MV-4-11 (cell line): ENCODE measurements around the gene MATCAP1.

ENCODE experiments used
- DNase-seq: peaks from one replicate; lab custom pipeline; 2025; lab: John Stamatoyannopoulos, UW

The MATCAP1 gene

DNA sequence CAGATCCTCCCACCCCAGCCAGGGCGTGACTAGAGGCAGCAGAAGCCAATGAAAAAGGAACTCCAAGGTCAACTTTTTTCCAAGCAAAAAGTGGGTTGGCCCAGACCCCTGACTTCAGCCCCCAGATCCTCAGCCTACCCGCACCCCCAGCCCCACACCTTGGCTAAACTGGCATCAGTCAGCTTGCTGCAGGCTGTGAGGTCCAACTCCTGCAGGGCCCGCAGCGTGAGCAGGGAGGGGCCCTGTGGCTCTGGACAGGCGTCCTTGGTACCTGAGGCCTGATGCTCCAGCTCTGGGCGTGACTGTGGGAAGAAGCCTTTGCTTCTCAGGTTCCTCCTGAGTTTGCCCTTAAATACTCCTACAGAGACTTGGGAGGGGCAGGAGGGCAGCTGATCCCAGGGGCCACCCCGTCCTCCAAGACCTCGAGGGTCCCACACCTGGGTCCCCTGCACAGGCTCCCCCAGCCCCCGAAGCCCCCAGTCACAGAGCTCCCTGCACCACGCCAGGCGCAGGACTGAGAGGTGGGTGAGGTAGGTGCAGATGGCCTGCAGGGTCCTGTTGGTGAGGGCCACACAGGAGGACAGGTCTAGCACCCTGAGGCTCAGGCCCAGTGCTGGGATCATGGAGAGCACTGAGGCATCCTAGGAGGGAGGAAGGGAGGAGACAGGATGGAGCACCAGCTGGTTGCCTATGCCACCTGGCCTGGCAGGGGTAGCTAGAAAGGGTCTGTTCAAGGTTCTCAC, 24.6 kb upstream of the MATCAP1 start:
- no peak for DNase-seq

GRCh38 chr16:67207249-67208091, 23.7 kb upstream of the MATCAP1 start:
- no peak for DNase-seq

DNA sequence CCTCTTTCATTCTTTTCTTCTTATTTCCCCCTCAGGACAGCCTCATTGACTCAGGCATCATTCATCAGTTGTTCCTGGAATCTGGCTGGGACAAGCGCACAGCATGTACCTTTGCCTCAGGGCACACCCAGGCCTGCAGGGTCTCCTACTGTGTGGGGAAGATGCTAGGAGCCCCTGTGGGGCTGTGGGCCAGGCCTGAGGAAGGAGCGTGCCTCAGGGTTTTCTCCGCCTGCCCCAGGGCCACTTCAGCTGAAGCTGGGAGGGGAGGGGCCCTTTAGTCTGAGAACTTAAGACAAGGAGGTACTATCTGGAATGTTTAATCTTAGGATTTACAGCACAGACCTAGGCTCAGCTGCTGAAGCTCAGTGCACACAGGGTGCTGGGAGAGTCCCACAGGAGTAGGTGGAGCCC, 23.1 kb upstream of the MATCAP1 start:
- no peak for DNase-seq

GRCh38 chr16:67206129-67206837, 22.5 kb upstream of the MATCAP1 start:
- DNase-seq = no peak

GRCh38 chr16:67204076-67204475, 20.3 kb upstream of the MATCAP1 start:
- DNase-seq = no peak

- no peak for DNase-seq
These were observed 19.3 kb upstream of the MATCAP1 start for GRCh38 chr16:67202956-67203493.

DNA sequence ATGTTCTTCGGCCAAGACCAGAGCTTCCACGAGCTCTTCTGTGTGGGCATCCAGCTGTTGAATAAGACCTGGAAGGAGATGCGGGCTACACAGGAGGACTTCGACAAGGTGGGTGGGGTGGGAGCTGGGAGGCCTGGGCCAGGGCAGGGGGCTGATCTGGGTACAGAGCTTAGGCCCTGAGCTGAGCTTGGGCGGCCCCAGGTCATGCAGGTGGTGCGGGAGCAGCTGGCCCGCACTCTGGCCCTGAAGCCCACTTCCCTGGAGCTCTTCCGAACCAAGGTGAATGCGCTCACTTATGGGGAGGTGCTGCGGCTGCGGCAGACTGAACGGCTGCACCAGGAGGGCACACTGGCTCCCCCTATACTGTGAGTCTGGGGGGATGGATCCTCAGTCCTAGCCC, 18.7 kb upstream of the MATCAP1 start:
- no peak for DNase-seq

GRCh38 chr16:67201411-67202345, 17.9 kb upstream of the MATCAP1 start:
- DNase-seq = no peak

DNA sequence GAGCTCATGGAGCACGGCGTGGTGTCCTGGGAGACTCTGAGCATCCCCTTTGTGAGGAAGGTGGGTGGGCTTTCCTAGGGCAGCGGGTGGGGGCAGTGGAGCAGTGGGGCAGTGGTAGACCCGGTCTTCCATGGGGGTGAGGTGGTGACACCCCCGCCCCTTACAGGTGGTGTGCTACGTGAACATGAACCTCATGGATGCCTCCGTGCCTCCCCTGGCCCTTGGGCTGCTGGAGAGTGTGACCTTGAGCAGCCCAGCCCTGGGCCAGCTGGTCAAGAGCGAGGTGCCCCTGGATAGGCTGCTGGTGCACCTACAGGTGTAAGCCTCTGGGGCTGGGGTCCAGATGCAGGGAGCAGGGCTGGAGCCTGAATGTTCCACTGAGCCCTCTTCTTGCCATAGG, 16.7 kb upstream of the MATCAP1 start:
- DNase-seq = no peak

- DNase-seq = no peak
These were observed 16.0 kb upstream of the MATCAP1 start for GRCh38 chr16:67199808-67200198.

- no peak for DNase-seq
These were observed 15.4 kb upstream of the MATCAP1 start, which contains the start of gene ELMO3 for GRCh38 chr16:67199011-67199807. ELMO3 (plus strand) TSS chr16:67199131; CDS start chr16:67199327, 196 bp downstream.

DNA sequence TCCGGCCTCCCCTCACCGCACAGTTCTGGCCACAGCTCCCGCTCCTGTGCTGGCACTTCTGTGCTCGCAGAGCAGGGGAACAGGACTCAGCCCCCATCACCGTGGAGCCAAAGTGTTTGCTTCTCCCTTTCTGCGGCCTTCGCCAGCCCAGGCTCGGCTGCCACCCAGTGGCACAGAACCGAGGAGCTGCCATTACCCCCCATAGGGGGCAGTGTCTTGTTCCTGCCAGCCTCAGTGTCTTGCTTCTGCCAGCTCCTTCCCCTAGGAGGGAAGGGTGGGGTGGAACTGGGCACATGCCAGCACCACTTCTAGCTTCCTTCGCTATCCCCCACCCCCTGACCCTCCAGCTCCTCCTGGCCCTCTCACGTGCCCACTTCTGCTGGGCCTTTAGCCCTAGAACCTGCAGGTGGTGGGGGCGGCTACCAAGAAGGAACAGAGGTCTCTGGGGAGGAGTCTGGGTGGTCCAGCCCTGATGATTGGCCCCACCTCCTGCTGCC, 14.5 kb upstream of the MATCAP1 start:
- peak; percentile 40 for DNase-seq

DNA sequence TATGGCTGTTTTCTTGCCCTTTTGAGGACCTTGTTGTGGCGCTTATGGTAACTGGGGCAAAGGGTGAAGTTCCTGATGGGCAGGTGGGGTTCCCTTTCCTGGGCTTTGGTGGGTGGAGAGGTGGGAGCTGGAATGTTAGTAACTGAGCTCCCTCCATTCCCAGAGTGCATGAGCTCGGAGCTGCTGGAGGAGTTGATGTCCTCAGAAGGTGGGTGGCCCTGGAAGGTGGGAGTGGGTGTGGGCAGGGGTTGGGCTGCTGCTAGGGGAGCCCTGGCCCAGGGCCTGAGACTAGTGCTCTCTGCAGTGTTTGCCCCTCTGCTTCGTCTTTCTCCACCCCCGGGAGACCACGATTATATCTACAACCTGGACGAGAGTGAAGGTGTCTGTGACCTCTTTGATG, 13.9 kb upstream of the MATCAP1 start:
- DNase-seq = no peak

- no peak for DNase-seq
These were observed 13.1 kb upstream of the MATCAP1 start for GRCh38 chr16:67196881-67197280.

- no peak for DNase-seq
These were observed 11.9 kb upstream of the MATCAP1 start for GRCh38 chr16:67195676-67196075.

DNA sequence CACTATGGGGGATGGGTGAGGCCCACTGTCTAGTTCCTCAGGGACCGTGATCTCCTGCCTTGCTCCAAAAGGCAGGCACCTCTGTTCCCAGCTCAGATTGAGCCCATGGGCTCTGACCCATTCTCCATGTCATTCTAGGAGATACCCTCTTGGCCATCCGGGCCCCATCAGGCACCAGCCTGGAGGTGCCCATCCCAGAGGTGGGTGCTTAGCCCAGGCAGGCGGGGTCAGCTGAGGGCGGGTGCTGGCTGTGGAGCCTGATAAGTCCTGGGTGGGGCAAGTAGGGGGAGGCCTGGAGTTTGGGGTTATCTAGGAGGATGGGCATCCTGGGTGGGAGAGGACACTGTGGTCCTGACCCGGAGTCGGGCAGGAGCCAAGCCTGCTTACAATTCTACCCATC, 10.5 kb upstream of the MATCAP1 start:
- DNase-seq = no peak

- DNase-seq = no peak
These were observed 9.8 kb upstream of the MATCAP1 start for GRCh38 chr16:67193536-67193935.

DNA sequence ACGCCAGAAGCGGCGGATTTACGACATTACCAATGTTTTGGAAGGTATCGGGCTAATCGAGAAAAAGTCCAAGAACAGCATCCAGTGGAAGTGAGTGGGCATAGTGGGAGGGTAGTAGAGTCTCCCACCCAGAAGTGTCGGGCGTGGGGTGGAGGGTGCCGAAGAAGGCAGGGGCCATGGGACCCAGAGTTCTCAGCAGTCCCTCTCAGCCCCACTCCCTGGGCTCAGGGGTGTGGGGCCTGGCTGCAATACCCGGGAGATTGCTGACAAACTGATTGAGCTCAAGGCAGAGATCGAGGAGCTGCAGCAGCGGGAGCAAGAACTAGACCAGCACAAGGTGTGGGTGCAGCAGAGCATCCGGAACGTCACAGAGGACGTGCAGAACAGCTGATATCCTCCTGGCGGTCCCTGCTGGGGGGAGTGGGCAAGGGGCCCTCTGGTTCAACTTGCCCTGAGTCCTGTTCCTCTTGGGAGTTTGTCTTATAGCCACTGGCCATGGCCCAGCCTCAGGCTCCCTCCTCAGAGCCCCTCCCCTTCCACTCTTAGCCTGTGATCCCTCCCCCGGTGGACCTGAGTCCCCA, 9.1 kb upstream of the MATCAP1 start:
- no peak for DNase-seq

- peak; percentile 88 for DNase-seq
These were observed 8.4 kb upstream of the MATCAP1 start, which contains the start of gene E2F4 for GRCh38 chr16:67191995-67192681. E2F4 (plus strand) TSS chr16:67192155; CDS start chr16:67192228, 73 bp downstream.
